ENCODE measurements around the gene ZBTB40.

DNA sequence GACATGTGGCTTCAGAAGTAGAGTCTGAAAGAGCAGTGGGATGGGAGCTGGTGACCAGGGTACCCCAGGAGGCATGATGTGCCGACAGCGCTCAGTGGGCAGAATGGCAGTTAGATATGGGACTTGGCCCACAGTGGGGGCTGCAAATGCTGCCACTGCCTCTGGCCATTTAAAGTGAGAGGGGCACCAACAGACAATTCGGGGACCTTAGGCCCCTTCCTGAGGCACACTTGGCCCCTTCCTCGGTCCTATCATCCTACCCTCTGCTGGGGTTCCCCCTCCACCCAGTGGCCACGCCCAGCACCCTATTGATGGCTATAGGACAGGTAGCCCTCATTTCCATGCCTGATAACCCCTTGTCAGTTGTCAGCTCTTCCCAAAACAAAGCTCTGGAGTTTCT lies 75.0 kb downstream of the ZBTB40 start:
- TF ChIP-seq, protein P1, sequence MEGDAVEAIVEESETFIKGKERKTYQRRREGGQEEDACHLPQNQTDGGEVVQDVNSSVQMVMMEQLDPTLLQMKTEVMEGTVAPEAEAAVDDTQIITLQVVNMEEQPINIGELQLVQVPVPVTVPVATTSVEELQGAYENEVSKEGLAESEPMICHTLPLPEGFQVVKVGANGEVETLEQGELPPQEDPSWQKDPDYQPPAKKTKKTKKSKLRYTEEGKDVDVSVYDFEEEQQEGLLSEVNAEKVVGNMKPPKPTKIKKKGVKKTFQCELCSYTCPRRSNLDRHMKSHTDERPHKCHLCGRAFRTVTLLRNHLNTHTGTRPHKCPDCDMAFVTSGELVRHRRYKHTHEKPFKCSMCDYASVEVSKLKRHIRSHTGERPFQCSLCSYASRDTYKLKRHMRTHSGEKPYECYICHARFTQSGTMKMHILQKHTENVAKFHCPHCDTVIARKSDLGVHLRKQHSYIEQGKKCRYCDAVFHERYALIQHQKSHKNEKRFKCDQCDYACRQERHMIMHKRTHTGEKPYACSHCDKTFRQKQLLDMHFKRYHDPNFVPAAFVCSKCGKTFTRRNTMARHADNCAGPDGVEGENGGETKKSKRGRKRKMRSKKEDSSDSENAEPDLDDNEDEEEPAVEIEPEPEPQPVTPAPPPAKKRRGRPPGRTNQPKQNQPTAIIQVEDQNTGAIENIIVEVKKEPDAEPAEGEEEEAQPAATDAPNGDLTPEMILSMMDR (IDR thresholded peaks at IDR 0.05 in 4 of 5, conservative IDR thresholded peaks at IDR 0.05 in 1 of 5) = no peak
- no peak for TF ChIP-seq POLR2A (IDR thresholded peaks at IDR 0.05)

Measured in gastrocnemius medialis (tissue), 4 donors.